Right ventricle myocardium inferior (tissue), 1 donor: ENCODE measurements around the gene ARHGEF33. TPM values are rescaled to one million over a fixed set of nuclear protein-coding genes. Genes with fewer than 3 reads are reported as not detected.
"Not testable (repeated sequence)": the region's sequence is repeated elsewhere in the genome, so short reads cannot be mapped to it uniquely, and the experiment has no call there.

ENCODE experiments used
- ATAC-seq: fragments of 200-7000 bp; cut with Tn5 transposase; one replicate; pipeline ENCODE4 v1.9.1; 2020; ENCODE audit warnings: mild to moderate bottlenecking, moderate library complexity
- DNase-seq: peaks from one replicate; pipeline ENCODE4 v3.0.0; 2021; ENCODE audit errors: missing footprints
- intact Hi-C: fragments of 100-400 bp; cut with DNase I; formaldehyde crosslinking; loops from one replicate; pipeline ENCODE4 v1.11.0; 2022
- total RNA-seq: library from RNA; stranded (reverse); fragmentation: NEBNext Ultra II Directional; extraction: Animal tissue kit (Norgen Biotek cat#: 25700); gene quantifications from one replicate; pipeline ENCODE4 v1.2.1, GENCODE V29; 2021
- donor health status: DM: no; HTN: yes; CAD: no; lungs with severe emphysema.

Gene ARHGEF33
- total RNA-seq, 1 donor from 2014 or later = 0.62 TPM

- intact Hi-C loops = no loop called here
- DNase-seq = no peak
- ATAC-seq = no peak
These were observed 17.6 kb downstream of the ARHGEF33 start for GRCh38 chr2:38907242-38907641.

DNA sequence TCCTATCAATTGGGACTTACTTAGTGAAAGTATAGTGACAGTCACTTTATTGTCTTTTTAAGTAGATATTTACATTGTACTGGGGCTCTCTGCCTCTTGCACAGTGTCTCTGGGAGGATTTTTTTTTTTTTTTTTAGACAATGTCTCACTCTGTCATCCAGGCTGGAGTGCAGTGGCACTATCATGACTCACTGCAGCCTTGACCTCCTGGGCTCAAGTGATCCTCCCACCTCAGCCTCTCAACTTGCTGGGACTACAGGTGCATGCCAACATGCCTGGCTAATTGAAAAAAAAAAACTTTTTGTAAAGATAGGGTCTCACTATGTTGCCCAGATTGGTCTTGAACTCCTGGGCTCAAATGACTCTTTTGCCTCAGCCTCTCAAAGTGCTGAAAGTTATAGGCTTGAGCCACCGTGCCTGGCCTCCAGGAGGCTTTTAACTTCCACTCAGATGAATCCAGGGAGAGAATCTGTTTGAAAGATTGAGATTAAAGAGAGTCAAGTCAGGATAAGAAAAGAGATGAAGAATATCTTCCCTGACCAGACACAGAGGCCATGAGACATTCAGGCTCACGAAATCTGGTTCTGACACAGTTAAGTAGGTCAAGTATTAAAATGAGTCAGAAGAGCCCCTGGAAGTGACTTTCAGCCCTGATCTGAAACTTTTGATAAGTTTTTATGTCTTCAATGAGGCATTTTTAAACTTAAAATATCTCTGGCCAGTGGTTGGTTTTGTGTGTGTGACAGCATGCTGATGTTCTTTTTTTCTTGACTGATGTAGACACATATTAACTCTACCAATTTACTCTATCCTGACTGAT lies 18.3 kb downstream of the ARHGEF33 start:
- no peak for ATAC-seq

GRCh38 chr2:38909872-38910271 lies 20.2 kb downstream of the ARHGEF33 start:
- ATAC-seq (no peak), DNase-seq (no peak)
- intact Hi-C loops = no loop called here

More for the DNA sequence above, 18.3 kb downstream of the ARHGEF33 start:
- intact Hi-C loops = no loop called here
- DNase-seq = no peak

DNA sequence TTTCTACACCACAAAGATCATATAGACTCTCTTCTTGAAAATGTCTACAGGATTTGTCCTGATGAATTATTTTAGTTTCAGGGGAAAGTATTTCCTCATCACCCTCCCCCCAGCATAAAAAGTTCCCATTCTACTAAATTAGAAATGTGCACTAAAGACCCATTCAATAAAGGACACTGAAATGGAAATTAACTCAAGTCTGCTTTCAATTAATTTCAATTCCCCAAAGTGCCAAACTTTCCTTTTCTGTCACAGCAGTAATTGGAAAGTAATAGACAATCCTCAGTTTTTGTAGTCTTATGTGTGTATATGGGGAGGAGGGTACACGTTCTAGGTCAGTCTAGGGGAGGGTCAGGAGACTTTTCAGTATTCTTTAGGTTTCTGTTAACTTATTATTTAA lies 21.5 kb downstream of the ARHGEF33 start:
- intact Hi-C loops = no loop called here
- DNase-seq (no peak), ATAC-seq (no peak)

- ATAC-seq (no peak), DNase-seq (no peak)
- intact Hi-C loops = no loop called here
These were observed 22.9 kb downstream of the ARHGEF33 start for GRCh38 chr2:38912619-38913018.

DNA sequence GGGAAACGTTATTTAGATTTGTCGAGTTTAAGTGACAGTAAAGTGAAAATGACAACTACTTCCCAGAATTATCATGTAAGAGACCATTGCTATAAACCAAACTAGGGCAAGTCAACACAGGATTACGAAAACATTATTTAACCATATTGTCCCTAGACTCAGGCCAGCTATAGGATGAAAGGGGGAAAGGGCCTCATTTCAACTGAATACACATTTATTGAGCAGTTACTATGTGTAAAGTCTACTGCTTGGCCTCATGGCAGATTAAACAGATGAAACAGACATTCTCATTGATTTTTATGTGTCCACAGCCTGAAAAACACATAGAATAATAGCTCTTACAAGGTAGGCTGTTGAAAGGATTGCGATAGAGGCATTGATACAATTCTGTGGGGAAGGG lies 32.7 kb downstream of the ARHGEF33 start:
- ATAC-seq (no peak), DNase-seq (no peak)
- intact Hi-C loops = no loop called here

GRCh38 chr2:38922902-38923301 lies 33.2 kb downstream of the ARHGEF33 start:
- intact Hi-C loops = no loop called here
- DNase-seq (no peak), ATAC-seq (peak; percentile 31)

DNA sequence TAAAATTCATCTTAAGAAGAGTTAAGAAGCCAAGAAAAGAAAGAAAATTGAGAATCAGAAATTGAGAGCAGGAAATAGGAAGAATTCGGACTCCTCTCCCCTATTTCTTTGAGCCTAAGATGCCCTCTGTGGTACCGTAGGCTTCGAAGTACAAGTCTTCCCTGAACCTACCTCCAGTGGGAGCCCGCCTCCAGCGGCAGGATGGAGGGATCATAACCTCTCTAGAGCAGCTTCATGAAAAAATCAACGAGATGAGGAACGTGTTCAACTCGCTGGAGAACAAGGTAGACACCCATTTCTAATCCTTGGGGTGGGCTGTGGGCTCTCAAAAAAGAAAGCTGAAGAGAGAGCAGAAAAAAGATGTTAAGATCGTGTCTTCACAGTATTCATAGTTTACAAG lies 36.3 kb downstream of the ARHGEF33 start:
- no peak for ATAC-seq
- intact Hi-C loops = no loop called here
- peak; percentile 67 for DNase-seq

DNA sequence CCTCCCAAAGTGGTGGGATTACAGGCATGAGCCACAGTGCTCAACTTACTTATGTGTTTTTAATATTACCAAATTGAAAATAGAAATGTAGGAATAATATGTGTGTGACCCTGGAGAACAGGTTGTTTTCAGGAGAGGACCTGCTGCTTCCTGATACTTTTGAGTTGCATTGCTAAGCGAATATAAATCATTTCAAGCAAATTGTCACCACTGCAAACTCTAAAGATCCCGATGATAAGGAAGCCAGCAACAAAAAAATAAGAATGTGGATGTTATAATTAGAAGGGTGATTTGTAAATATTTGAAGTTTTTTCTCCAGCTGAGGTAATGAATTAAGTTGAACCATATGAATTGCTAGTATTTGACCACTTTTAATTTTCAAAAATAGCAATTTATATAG lies 40.9 kb downstream of the ARHGEF33 start:
- ATAC-seq (no peak), DNase-seq (no peak)
- intact Hi-C loops = no loop called here

DNA sequence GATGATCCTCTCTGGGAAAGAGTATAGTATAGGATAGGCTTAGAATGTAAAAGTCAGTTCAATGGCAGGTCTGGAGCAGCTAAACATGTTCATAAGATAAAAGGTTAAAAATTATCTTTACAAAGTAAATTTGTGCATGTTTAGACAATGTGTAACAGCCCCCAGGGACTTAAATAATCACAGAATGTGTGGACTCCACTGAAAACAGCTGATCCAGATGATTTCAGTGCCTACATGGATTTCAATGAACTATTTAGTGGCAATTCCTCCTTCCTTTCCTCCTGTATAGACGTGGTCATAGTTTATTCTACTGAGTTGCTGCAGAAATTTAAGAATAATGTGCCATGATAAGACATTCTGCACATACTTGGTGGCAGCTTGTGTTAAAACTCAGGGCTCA lies 42.9 kb downstream of the ARHGEF33 start:
- no peak for ATAC-seq
- intact Hi-C loops = no loop called here

DNA sequence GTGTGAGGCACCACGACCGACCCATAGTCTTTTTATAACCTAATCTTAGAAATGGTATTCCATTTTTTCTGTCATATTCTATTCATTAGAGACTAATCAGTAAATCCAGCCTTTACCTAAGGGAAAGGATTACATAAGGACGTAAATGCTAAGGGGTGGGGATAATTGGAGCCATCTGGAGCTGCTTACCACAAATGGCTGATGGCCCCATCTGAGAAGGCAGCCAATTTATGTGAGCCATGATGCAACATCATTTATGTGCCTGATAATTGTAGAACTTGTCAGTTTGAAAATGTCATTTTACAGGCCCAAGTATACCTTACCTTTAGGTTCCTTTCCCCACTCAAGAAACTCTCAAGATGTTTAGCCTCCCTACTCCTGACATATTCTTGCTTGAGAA lies 44.0 kb downstream of the ARHGEF33 start:
- DNase-seq (no peak), ATAC-seq (no peak)
- intact Hi-C loops = no loop called here

More for the DNA sequence above, 42.9 kb downstream of the ARHGEF33 start:
- no peak for DNase-seq

DNA sequence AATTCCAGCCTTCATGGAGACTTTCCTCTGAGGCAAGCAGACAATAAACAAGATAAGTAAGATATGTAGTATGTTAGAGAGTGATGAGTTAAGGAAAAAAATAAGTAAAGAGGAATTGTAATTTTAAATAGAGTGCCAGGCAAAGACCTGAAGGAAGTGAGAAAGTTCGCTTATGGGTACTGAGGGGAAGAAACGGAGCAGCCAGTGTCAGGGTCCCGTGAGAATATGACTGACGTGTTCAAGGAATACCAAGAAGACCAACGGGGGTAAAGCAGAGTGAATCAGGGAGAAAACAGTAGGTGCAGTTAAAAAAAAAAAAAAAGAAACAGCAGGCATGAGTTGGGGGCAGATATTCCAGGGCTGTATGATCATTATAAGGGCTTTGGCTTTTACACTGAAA lies 45.1 kb downstream of the ARHGEF33 start:
- ATAC-seq = no peak
- intact Hi-C loops = no loop called here
- no peak for DNase-seq

- no peak for ATAC-seq
- intact Hi-C loops = no loop called here
- DNase-seq = no peak
These were observed 46.0 kb downstream of the ARHGEF33 start for GRCh38 chr2:38935568-38936172.

GRCh38 chr2:38936516-38936915 lies 46.8 kb downstream of the ARHGEF33 start:
- ATAC-seq, intact Hi-C loops, DNase-seq: not testable (repeated sequence)

DNA sequence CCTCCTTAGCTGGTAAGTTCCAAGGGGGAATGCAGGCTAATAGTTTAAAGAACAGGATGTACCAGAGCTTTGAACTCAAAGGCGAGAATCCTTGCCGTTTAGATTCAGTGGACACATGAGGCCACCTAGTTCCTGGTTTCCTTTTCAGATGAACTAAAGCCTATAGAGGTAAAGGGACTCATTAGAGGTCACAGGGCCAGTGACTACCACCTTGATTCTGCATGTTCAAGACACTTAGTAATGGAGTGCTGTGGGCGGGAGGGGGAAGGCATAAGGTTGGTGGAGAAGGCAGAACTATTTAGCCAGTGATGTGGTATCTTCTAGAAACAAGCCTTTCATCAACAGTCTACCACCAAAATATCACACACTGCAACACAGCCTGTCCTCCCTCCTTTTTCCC lies 47.9 kb downstream of the ARHGEF33 start:
- ATAC-seq (no peak), DNase-seq (no peak)
- intact Hi-C loops = no loop called here

DNA sequence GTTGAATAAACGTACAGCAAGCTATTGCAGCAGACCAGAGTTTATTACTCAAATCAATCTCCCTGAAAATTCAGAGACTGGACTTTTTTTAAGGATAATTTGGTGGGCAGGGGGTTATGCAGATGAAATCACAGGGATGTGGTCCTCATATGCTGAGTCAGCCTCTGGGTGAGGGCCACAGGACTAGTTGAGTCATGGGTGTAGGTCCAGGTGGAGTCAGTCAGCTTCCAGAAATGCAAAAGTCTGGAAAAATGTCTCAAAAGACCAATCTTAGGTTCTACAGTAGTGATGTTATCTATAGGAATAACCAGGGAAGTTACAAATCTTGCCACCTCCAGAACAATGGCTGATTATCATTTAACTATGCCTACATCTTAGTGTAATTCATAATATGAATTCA lies 51.1 kb downstream of the ARHGEF33 start:
- ATAC-seq (no peak), DNase-seq (no peak)
- intact Hi-C loops = no loop called here

DNA sequence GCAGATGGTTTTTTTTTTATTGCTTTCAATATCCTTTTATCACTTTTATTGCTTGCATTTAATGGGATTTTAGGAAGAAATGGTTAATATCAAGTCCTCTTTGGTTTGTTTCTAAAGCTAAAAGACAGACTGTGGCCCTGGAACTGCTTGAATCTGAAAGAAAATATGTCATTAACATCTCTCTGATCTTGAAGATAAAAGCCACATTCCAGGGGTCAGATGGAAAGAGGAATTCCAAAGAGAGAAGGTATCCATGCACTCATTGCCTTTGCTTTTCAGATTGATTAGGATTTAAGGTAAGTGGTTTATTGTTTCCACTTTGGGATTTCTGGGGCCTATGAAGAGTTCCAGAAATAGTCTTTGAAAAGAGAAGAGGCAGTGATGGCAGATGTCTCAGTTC lies 54.1 kb downstream of the ARHGEF33 start:
- intact Hi-C loops = no loop called here
- no peak for DNase-seq
- no peak for ATAC-seq

- intact Hi-C loops = no loop called here
- no peak for DNase-seq
- no peak for ATAC-seq
These were observed 55.7 kb downstream of the ARHGEF33 start for GRCh38 chr2:38945372-38945771.

DNA sequence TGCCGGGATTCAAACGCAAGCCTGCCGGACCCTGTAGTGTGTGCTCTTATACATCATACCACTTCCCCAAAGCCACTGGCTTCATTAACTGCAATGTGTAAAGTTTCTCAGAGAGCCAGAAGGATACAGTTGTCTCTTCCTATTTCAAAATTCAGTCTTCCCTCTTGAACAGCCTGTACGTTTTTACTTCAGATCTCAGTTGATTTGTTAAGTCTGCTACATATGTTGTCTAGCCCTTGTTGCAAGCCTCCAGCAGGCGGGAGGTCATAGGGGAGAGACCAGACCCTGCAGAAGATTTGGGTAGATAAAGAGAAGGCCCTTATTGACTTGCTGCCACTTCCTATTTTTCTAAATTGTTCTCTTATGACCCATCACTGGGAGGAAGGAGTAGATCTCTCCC lies 56.2 kb downstream of the ARHGEF33 start:
- no peak for ATAC-seq
- DNase-seq = no peak
- intact Hi-C loops = no loop called here
